Retina (tissue), 1 donor: Measurements from ENCODE around the gene RRP1.
A peak's percentile ranks its signal among the peaks of the same experiment; 100 is the strongest.

Source experiments
- DNase-seq: peaks from one replicate; pipeline ENCODE4 v3.0.0-alpha.2; 2016

The RRP1 gene

GRCh38 chr21:43778469-43779335 lies 10.7 kb upstream of the RRP1 start:
- no peak for DNase-seq

- no peak for DNase-seq
Observed at GRCh38 chr21:43779660-43780059, 9.7 kb upstream of the RRP1 start.

- DNase-seq: no peak
Observed at GRCh38 chr21:43781846-43782245, 7.5 kb upstream of the RRP1 start.

GRCh38 chr21:43782431-43783097 lies 6.8 kb upstream of the RRP1 start:
- DNase-seq: no peak

GRCh38 chr21:43783098-43783700 lies 6.2 kb upstream of the RRP1 start:
- no peak for DNase-seq

DNA sequence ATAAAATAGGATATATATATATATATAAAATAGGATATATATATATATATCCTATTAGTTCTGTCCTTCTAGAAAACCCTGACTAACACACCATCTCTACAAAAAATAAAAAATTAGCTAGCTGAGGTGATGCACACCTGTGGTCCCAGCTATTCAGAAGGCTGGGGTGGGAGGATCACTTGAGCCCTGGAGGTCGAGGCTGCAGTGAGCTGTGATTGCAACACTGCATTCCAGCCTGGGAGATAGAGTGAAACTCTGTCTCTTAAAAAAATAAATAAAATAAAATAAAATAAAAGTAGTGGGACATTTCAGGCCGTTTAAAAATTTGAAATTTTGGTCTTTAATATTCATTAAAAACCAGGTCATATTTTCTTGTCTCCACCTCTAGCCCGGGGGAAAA lies 4.2 kb upstream of the RRP1 start:
- DNase-seq: no peak

DNA sequence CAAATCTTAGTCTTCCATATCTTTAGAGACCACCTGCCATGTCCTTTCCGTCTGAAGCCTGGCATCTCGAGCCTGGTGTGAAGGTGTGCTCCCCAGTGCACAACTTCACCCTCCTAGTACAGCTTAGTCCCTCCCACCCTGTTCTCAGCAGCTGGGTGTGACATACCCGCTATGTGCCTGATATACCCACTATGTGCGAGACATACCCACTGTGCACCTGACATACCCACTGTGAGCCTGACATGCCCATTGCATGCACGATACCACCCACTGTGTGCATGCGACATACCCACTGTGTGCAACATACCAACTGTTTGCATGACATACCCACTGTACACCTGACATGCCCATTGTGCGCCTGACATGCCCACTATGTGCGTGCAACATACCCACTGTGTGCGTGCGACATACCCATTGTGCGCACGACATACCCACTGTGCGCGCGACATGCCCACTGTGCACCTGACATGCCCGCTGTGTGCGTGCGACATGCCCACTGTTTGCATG lies 3.0 kb upstream of the RRP1 start:
- peak; percentile 25 for DNase-seq

- no peak for DNase-seq
Observed at GRCh38 chr21:43786807-43787440, 2.5 kb upstream of the RRP1 start.

DNA sequence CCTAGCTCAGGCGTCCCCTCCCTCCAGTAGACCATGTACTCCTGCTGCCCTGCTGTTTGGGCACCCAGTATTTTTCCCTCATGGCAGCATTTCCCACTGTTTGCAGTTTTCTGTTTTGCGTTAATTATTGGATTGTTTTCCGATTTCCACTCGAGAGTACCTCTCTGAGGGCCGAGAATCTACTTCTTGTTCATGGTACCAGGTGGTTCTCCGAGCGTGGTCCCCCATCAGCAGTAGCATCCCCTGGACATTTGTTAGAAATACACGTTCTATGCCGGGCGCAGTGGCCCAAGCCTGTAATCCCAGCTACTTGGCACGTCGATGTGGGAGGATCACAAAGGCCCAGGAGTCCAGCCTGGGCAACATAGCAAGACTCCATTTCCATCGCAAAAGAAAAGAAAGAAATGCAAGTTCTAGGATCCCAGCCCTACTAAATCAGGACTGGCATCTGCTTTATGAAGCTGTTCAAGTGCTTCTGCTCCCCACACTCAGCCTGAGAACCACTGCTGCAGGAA lies 690 bp downstream of the RRP1 start:
- DNase-seq: no peak

- DNase-seq: no peak
Observed at GRCh38 chr21:43792406-43792805, 3.0 kb downstream of the RRP1 start.

DNA sequence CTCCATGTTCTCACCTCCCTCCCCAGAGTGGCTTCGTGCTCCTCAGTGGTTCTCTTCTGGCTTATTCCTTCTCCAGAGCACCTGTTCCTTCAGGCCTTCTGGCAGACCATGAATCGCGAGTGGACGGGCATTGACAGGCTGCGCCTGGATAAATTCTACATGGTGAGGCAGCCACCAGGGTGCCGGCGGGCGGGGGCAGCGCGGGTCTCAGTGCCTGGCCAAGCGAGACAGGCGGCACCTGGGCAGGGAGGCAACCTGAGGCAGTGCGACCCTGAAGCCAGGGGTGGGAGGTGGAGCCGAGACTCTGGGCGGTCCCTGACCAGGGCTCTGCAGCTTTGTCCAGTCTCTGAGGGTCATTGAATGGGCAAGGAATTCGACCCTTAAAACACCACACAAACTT lies 3.9 kb downstream of the RRP1 start:
- DNase-seq: no peak

GRCh38 chr21:43794311-43794710 lies 4.9 kb downstream of the RRP1 start:
- DNase-seq: no peak

- no peak for DNase-seq
Observed at GRCh38 chr21:43794857-43795256, 5.5 kb downstream of the RRP1 start.

DNA sequence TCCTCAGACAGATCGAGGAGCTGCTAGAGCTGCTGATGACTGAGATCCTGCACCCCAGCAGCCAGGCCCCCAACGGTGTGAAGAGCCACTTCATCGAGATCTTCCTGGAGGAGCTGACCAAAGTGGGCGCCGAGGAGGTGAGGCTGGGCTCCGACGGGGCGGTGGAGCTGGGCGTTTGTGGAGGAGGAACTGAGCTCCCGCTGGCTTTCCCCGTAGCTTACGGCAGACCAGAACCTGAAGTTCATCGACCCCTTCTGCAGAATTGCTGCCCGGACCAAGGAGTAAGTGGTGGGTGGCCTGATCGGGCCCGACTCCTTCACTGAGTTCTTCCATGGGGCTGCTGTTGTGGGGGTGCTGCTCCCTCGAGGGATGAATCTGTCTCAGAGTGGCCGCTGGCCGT lies 8.0 kb downstream of the RRP1 start:
- no peak for DNase-seq

DNA sequence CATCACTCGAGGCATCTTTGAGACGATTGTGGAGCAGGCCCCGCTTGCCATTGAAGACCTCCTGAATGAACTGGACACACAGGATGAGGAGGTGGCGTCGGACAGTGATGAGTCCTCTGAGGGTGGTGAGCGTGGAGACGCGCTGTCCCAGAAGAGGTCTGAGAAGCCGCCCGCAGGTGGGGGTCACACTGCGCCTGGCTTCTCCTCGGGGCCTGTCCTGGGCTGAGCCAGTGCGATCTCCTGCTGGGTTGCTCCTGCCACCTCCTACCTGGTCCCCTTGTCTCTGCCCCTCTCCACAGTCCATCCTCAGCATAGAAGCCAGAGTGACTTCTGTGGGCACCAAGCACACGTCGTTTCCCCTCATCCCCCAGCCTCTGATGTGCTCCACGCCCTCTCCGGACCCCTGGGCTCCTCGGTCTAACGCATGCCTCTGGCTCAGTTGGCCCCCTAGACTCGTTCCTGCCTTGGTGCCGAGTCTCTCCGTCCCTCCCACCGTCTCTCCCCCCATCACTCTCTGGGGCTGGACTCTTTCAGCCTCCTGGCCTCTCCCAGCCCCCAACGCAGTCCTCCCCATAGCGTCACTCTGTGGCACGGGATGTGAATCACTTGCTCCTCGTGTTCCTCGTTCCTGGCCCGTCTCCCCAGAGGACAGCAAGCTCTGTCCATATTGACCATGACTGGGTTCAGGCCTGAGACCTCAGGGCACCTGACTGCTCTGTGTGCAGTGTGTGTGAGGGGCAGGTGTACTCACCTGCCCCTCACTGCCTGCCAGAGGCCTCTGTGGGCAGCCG lies 8.7 kb downstream of the RRP1 start:
- DNase-seq: no peak

DNA sequence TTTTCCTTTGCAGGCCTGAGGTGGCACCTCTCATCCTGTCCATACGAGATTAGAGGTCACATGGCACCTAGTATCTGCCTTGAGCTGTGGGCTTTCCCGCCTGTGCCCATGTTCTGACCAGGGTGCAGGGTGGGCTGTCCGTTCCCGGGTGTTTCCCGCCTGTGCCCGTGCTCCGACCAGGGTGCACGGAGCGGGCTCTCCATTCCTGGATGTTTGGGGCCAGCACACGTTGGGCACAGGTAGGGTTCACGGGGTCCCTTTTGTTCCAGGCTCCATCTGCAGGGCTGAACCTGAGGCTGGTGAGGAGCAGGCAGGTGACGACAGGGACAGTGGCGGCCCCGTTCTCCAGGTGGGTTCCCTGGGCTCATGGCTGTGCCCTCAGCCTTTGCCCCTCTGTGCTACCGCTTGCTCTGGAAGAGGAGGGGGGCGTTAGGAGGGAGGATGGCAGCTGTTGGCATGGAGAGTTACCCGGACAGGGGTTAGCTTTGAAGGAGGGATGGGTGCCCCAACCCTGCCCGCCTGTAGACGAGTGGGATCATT lies 10.0 kb downstream of the RRP1 start:
- no peak for DNase-seq

DNA sequence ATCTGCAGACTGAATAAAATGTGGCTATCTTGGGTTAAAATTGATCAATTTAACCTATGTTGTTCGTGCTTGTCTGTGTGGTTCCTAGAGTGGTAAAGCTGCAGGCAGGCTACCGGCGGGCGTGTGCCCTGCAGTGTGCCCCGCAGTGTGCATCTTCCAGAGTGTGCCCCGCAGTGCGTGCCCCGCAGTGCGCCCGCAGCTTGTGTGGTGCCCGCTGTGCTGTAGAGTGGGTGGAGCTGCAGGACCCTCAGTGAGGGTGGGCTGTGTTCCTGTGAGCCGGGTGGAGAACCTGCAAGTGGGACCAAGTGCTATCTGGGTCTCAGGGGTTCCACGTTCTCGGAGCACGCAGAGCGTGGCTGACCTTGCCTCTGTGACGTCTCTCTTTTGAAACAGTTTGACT lies 10.7 kb downstream of the RRP1 start:
- no peak for DNase-seq

GRCh38 chr21:43800566-43800965 lies 11.2 kb downstream of the RRP1 start:
- no peak for DNase-seq

- DNase-seq: no peak
Observed at GRCh38 chr21:43801006-43801783, 11.8 kb downstream of the RRP1 start.

GRCh38 chr21:43802713-43803313 lies 13.4 kb downstream of the RRP1 start:
- no peak for DNase-seq
